A673 (cell line): ENCODE measurements around the gene GRAP2. TPM values are rescaled to one million over a fixed set of nuclear protein-coding genes. Genes with fewer than 3 reads are reported as not detected.

Experiments used
- BruUV-seq: library from RNA; stranded (reverse); fragments of 400-500 nt; replicated peaks from 2 replicates; lab custom pipeline; 2021; lab: Mats Ljungman, UMichigan
- CTCF ChIA-PET: fragments of 300-600 bp; sonication (Branson Sonifier 250); formaldehyde crosslinking; loops from one replicate; lab custom pipeline; 2022; ENCODE audit warnings: antibody characterized with exemption; lab: Charles Lee
- POLR2A ChIA-PET: fragments of 300-600 bp; sonication (Branson Sonifier 250); formaldehyde crosslinking; loops from one replicate; lab custom pipeline; 2022; ENCODE audit warnings: antibody characterized with exemption; ENCODE audit not compliant: low non-redundant PET; lab: Charles Lee
- DNase-seq: peaks from one replicate; pipeline ENCODE4 v3.0.0-alpha.2; 2015; ENCODE audit warnings: low spot score
- H3K27ac ChIP-seq: fragments of 200-600 bp; sonication (generic); 2 replicates; pipeline ENCODE4 v1.5.1; 2016; ENCODE audit warnings: mixed run types, low read depth, mild to moderate bottlenecking, mixed read lengths, antibody characterized with exemption, low read length; ENCODE audit not compliant: poor library complexity, severe bottlenecking
- H3K27me3 ChIP-seq: fragments of 200-600 bp; sonication (generic); replicated peaks from 2 replicates; pipeline ENCODE4 v1.6.1; 2017; ENCODE audit warnings: mixed run types, low read depth, mild to moderate bottlenecking, mixed read lengths, antibody characterized with exemption, low read length; ENCODE audit not compliant: insufficient read depth, poor library complexity
- H3K36me3 ChIP-seq: fragments of 200-600 bp; sonication (generic); 2 replicates; pipeline ENCODE4 v1.6.1; 2016; ENCODE audit warnings: mixed run types, mild to moderate bottlenecking, mixed read lengths, antibody characterized with exemption, low read length; ENCODE audit not compliant: insufficient read depth, poor library complexity, severe bottlenecking
- H3K4me1 ChIP-seq: fragments of 200-600 bp; sonication (generic); 2 replicates; pipeline ENCODE4 v1.6.1; 2017; ENCODE audit warnings: mixed run types, mild to moderate bottlenecking, mixed read lengths, antibody characterized with exemption, low read length; ENCODE audit not compliant: insufficient read depth, poor library complexity, severe bottlenecking
- H3K4me3 ChIP-seq: fragments of 200-600 bp; sonication (generic); 2 replicates; pipeline ENCODE4 v1.5.1; 2016; ENCODE audit warnings: low read depth, mixed run types, mild to moderate bottlenecking, mixed read lengths, low read length; ENCODE audit not compliant: poor library complexity, severe bottlenecking
- H3K9me3 ChIP-seq: fragments of 200-600 bp; sonication (generic); 2 replicates; pipeline ENCODE4 v1.6.1; 2016; ENCODE audit warnings: mixed run types, low read depth, mild to moderate bottlenecking, mixed read lengths, antibody characterized with exemption, low read length; ENCODE audit not compliant: poor library complexity, severe bottlenecking
- CTCF ChIP-seq: fragments of 300-800, 200-600 bp; sonication (generic); conservative IDR thresholded peaks from 2 replicates; pipeline ENCODE4 v1.5.1; 2017; ENCODE audit warnings: low read depth, mild to moderate bottlenecking, antibody characterized with exemption, low read length, moderate library complexity, mixed read lengths
- EZH2 ChIP-seq: fragments of 200-600 bp; sonication (generic); IDR thresholded peaks from 2 replicates; pipeline ENCODE4 v1.6.1; 2017; ENCODE audit warnings: borderline replicate concordance, low read depth, mild to moderate bottlenecking, mixed read lengths, antibody characterized with exemption, low read length; ENCODE audit not compliant: poor library complexity, severe bottlenecking
- intact Hi-C: fragments of 100-400 bp; cut with micrococcal nuclease; formaldehyde crosslinking; loops from one replicate; pipeline ENCODE4 v1.10.0; 2022; ENCODE audit not compliant: unreplicated experiment
- total RNA-seq: library from RNA; stranded (reverse); gene quantifications from 2 replicates; pipeline ENCODE4 v1.2.3, GENCODE V29; 2021

GRAP2 gene
- total RNA-seq, 1 experiment from 2014 or later, result not detected

GRCh38 chr22:39935116-39935515, 34.2 kb downstream of the GRAP2 start:
- Histone ChIP-seq H3K27ac (no peak overlapping the region), H3K9me3 (no peaks in the 10 kb centered on the region), H3K27me3 (peaks cover 53% of the 10 kb centered on the region), H3K4me1 (no peaks in the 10 kb centered on the region), H3K4me3 (no peak overlapping the region), H3K36me3 (no peaks in the 10 kb centered on the region)
- TF ChIP-seq CTCF, result no peak
- no peak for TF ChIP-seq EZH2
- BruUV-seq, result no TSS peak
- DNase-seq, result no peak
- intact Hi-C loops, result no loop called here
- POLR2A ChIA-PET, result no interaction called here
- CTCF ChIA-PET, result no interaction called here

DNA sequence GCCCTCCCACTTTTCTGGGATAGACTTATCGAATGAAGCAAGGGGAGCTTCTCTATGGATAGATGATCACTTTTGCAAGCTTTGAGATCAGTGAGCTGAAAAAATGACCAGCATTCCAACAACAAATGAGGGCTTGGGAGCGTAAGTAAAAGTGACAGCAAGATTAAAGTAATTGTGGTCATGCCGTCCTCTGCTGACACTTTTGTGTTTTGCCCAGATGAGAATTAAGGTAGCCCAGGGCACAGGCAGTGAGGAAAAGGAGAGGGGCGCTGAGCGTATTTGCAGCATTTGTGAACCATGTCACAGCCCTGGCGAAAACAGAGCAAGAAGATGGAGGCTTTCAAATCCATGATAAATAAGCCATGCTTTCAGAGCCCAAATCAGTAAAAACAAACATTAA, 34.7 kb downstream of the GRAP2 start:
- DNase-seq, result no peak
- Histone ChIP-seq H3K27me3 (peaks cover 51% of the 10 kb centered on the region), H3K36me3 (no peaks in the 10 kb centered on the region), H3K9me3 (no peaks in the 10 kb centered on the region), H3K27ac (no peak overlapping the region), H3K4me3 (no peak overlapping the region), H3K4me1 (no peaks in the 10 kb centered on the region)
- POLR2A ChIA-PET, result no interaction called here
- BruUV-seq, result no TSS peak
- TF ChIP-seq CTCF (no peak), EZH2 (no peak)
- intact Hi-C loops, result no loop called here
- CTCF ChIA-PET, result no interaction called here

- ChIA-PET POLR2A (no interaction called here), CTCF (no interaction called here)
- H3K36me3 ChIP-seq, result no peaks in the 10 kb centered on the region
- H3K9me3 ChIP-seq, result no peaks in the 10 kb centered on the region
- DNase-seq, result no peak
- no peaks in the 10 kb centered on the region for H3K4me1 ChIP-seq
- no TSS peak for BruUV-seq
- H3K27ac ChIP-seq, result no peak overlapping the region
- no peak overlapping the region for H3K4me3 ChIP-seq
- H3K27me3 ChIP-seq, result peaks cover 47% of the 10 kb centered on the region
- intact Hi-C loops, result no loop called here
- no peak for TF ChIP-seq EZH2
- no peak for TF ChIP-seq CTCF
Observed at GRCh38 chr22:39936523-39937145, 35.8 kb downstream of the GRAP2 start.
